RWPE2 (cell line): ENCODE data around the gene P2RY14.

Experiments used
- ATAC-seq: fragments of 200-7000 bp; cut with Tn5 transposase; 3 replicates; pipeline ENCODE4 v1.9.1; 2021; ENCODE audit warnings: low read depth
- DNase-seq: peaks from one replicate; pipeline ENCODE4 v3.0.0-alpha.2; 2020; ENCODE audit warnings: low spot score
- H3K27ac ChIP-seq: fragments of 450-650 bp; 2 replicates; pipeline ENCODE4 v1.5.1; 2017; ENCODE audit warnings: mild to moderate bottlenecking; ENCODE audit not compliant: poor library complexity, severe bottlenecking
- H3K27me3 ChIP-seq: fragments of 250-450 bp; sonication (Bioruptor Pico); 2 replicates; pipeline ENCODE4 v1.5.1; 2021; ENCODE audit warnings: mild to moderate bottlenecking, moderate library complexity; ENCODE audit not compliant: insufficient read depth, poor library complexity, severe bottlenecking
- H3K36me3 ChIP-seq: fragments of 250-450 bp; sonication (Bioruptor Pico); 2 replicates; pipeline ENCODE4 v1.5.1; 2020; ENCODE audit warnings: low read depth, mild to moderate bottlenecking, moderate library complexity
- H3K4me1 ChIP-seq: fragments of 250-450 bp; sonication (Bioruptor Pico); 2 replicates; pipeline ENCODE4 v1.5.1; 2021; ENCODE audit warnings: mild to moderate bottlenecking, moderate library complexity; ENCODE audit not compliant: insufficient read depth, poor library complexity, severe bottlenecking
- H3K4me3 ChIP-seq: fragments of 250-450 bp; sonication (Bioruptor Pico); 2 replicates; pipeline ENCODE4 v1.5.1; 2021; ENCODE audit warnings: mild to moderate bottlenecking, moderate library complexity; ENCODE audit not compliant: severe bottlenecking
- H3K9me3 ChIP-seq: fragments of 250-450 bp; sonication (Bioruptor Pico); 2 replicates; pipeline ENCODE4 v1.5.1; 2021; ENCODE audit warnings: mild to moderate bottlenecking, moderate library complexity; ENCODE audit not compliant: severe bottlenecking
- TF ChIP-seq, protein P1 (sequence below): fragments of 450-650 bp; IDR thresholded peaks from one replicate; pipeline ENCODE4 v1.5.1; 2017; ENCODE audit warnings: mild to moderate bottlenecking, moderate library complexity; ENCODE audit not compliant: poor library complexity, severe bottlenecking

The P2RY14 gene

DNA sequence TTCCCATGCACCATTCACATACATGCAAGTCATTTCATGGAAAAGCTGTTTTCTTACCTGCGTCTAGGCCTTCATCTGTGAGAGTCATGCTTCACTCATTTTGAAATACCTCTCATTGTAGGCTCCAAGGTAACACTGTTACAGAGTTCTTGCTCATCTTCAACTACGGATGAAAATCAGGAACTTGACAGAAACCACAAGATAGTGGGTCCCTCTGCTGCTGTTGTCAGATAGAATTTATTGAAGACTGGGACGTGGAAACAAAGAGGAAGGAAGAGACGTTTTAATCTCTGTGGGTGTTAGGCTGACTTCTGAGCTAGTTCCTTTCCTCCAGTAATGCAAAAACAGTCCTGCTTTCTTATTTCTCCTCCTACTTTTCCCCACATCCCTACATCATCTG, at the start of gene P2RY14:
P2RY14 (minus strand) TSS at position 313 of the 400 bp plus-strand sequence. CDS start 64,226 bp downstream, outside the sequence.
- DNase-seq (no peak), ATAC-seq (no peak)
- no peaks in the 10 kb centered on the region for H3K9me3 ChIP-seq
- H3K4me3 ChIP-seq: no peak within 1 kb of the TSS
- H3K4me1 ChIP-seq: no peaks in the 10 kb centered on the region
- no peak within 1 kb of the TSS for H3K27ac ChIP-seq
- no peaks in the 10 kb centered on the region for H3K27me3 ChIP-seq
- TF ChIP-seq, protein P1, sequence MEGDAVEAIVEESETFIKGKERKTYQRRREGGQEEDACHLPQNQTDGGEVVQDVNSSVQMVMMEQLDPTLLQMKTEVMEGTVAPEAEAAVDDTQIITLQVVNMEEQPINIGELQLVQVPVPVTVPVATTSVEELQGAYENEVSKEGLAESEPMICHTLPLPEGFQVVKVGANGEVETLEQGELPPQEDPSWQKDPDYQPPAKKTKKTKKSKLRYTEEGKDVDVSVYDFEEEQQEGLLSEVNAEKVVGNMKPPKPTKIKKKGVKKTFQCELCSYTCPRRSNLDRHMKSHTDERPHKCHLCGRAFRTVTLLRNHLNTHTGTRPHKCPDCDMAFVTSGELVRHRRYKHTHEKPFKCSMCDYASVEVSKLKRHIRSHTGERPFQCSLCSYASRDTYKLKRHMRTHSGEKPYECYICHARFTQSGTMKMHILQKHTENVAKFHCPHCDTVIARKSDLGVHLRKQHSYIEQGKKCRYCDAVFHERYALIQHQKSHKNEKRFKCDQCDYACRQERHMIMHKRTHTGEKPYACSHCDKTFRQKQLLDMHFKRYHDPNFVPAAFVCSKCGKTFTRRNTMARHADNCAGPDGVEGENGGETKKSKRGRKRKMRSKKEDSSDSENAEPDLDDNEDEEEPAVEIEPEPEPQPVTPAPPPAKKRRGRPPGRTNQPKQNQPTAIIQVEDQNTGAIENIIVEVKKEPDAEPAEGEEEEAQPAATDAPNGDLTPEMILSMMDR: no peak
- no peaks in the 10 kb centered on the region for H3K36me3 ChIP-seq

DNA sequence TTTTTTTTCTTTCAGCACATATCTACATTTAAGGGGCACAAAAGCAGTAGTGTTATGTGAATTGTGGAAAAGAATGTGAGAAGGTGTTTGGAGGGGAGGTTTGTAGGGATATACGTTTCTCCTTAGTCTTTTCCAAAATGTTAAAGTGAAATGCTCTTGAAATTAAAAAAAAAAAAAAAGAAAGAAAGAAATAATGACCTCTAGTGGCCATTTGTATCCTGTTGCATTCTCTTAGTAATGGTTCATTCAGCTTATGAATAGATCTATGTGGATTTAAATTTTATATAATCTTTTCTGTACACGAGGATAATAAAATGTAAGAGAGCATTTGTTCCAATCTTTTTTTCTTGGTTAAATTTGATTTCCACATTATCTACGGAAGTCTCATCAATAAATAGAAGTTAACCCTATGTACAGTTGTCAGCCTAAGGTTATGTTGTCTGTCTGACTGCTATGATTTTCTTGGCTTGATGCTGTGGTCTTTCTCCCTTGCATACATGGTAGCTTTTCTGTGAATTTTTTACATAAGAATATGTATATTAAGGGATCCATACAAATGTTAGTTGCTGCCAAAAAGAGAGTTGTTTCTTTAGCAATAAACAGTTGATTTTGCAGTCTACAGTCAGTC, 49.3 kb upstream of the P2RY14 start:
- Histone ChIP-seq H3K36me3 (no peaks in the 10 kb centered on the region), H3K4me1 (peaks cover 20% of the 10 kb centered on the region), H3K27me3 (no peaks in the 10 kb centered on the region), H3K9me3 (no peaks in the 10 kb centered on the region), H3K27ac (no peak overlapping the region), H3K4me3 (no peak overlapping the region)
- DNase-seq (no peak), ATAC-seq (0 out of 3 replicates have a peak, but pooled peaks have one; percentile 14)
- TF ChIP-seq, protein P1: peak; percentile 85

DNA sequence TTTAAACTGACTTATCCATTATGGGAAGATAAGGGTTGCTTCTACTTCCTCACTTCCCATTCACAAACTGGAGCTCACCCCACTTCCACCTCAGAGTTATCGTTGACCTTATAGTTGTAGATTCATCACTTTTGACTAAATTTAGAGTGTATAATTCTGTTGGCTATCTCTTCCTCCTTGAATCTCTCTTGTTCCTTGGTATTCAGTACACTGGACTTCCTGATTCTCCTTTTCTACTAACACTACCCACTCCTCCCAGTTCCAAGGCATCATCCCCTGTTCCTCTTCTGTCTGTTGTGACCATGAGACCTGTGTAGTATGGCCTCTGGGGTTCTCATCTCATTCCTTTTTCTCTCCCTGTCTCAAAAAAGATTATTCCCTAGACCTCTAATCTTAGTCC, 44.2 kb upstream of the P2RY14 start:
- Histone ChIP-seq H3K9me3 (no peaks in the 10 kb centered on the region), H3K4me1 (peaks cover 47% of the 10 kb centered on the region), H3K27me3 (no peaks in the 10 kb centered on the region), H3K27ac (no peak overlapping the region), H3K36me3 (no peaks in the 10 kb centered on the region), H3K4me3 (no peak overlapping the region)
- no peak for ATAC-seq
- DNase-seq: no peak
- TF ChIP-seq, protein P1: no peak

DNA sequence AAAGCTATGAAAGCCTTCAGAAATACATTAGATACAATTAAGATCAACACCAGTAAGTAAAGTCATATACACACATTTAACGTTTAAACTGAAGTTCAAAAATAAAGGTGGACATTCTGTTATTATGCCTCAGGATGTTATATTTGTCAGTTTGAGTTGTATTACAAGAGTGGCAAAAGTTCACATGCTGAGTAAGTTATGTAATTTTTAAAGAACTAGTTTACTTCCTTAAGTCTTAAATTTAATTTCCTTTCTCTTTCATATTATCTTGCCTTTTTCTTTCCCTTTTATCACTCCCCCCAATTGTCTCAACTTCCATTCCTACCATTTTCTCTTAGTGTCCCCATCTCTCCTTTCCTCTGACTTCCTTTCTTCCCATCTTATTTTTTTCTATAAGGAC, 43.2 kb upstream of the P2RY14 start:
- Histone ChIP-seq H3K27me3 (no peaks in the 10 kb centered on the region), H3K27ac (peak overlapping the region; percentile 99), H3K9me3 (no peaks in the 10 kb centered on the region), H3K4me1 (peaks cover 54% of the 10 kb centered on the region), H3K36me3 (no peaks in the 10 kb centered on the region), H3K4me3 (no peak overlapping the region)
- TF ChIP-seq, protein P1: no peak
- ATAC-seq (no peak), DNase-seq (no peak)

DNA sequence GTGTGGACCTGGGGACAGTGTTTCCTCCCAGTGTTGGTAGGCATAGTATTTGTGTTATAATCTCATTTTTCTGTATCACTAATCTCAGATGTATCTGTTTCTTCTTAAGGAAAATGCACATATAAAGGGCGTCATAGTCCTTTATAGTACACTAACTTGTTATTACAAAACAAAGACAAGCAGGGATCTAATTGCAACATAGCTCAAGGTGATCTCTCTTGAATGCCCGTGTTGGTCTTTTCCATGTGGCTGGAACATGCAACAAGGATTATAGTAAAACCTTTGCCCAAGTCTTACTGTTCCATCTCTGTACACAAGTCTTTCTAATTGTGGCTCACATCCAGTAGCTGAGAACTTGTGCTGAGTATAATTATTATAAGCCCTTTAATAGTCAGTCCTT, 41.8 kb upstream of the P2RY14 start:
- Histone ChIP-seq H3K9me3 (no peaks in the 10 kb centered on the region), H3K27me3 (no peaks in the 10 kb centered on the region), H3K4me3 (peak overlapping the region; percentile 12), H3K4me1 (peaks cover 54% of the 10 kb centered on the region), H3K27ac (peak overlapping the region; percentile 99), H3K36me3 (peaks cover 7% of the 10 kb centered on the region)
- no peak for DNase-seq
- TF ChIP-seq, protein P1: no peak
- ATAC-seq: 0 out of 3 replicates have a peak, but pooled peaks have one; percentile 8
